Endothelial cell of umbilical vein (primary cell): ENCODE measurements around the gene FHIT. TPM values are rescaled to one million over a fixed set of nuclear protein-coding genes. Genes with fewer than 3 reads are reported as not detected.

ENCODE experiments used
- BruUV-seq: library from RNA; stranded (reverse); fragments of 400-500 nt; replicated peaks from 2 replicates; lab custom pipeline; 2021; lab: Mats Ljungman, UMichigan
- CTCF ChIA-PET: fragments of 300-600, 350-600 bp; sonication (Branson Sonifier 250); formaldehyde crosslinking; loops from one replicate; lab custom pipeline; 2021; ENCODE audit warnings: antibody characterized with exemption, inconsistent platforms; lab: Charles Lee
- POLR2A ChIA-PET: fragments of 300-600, 350-600 bp; sonication (Branson Sonifier 250); formaldehyde crosslinking; loops from one replicate; lab custom pipeline; 2021; ENCODE audit warnings: antibody characterized with exemption, inconsistent platforms; lab: Charles Lee
- DNase-seq: peaks from one replicate; pipeline ENCODE4 v3.0.0-alpha.2; 2011; ENCODE audit warnings: low read depth, low spot score
- FAIRE-seq: peaks from 2 replicates; lab custom pipeline; 2011; peaks lifted over from hg19 to GRCh38; lab: Jason Lieb, UNC
- H2AFZ ChIP-seq: 2 replicates; pipeline ENCODE4 v1.6.0; 2012; ENCODE audit warnings: low read depth, low read length, control low read depth, inconsistent platforms
- H3K27ac ChIP-seq: 2 replicates; pipeline ENCODE4 v1.5.1; 2011; ENCODE audit warnings: low read depth, mild to moderate bottlenecking, control low read depth, low read length, moderate library complexity; ENCODE audit not compliant: insufficient read depth
- H3K27me3 ChIP-seq, 2 experiments: 2 replicates each; pipeline versions ENCODE4 v1.6.0 to v1.6.1; 2011; ENCODE audit warnings: low read length in 2 of 2, mixed read lengths in 1 of 2; ENCODE audit not compliant: control insufficient read depth in 2 of 2, insufficient read depth in 2 of 2
- H3K36me3 ChIP-seq, 2 experiments: 2 replicates in 1 of 2; 3 replicates in 1 of 2; pipeline ENCODE4 v1.5.1; 2011; ENCODE audit warnings: low read length in 2 of 2, mild to moderate bottlenecking in 1 of 2, moderate library complexity in 1 of 2; ENCODE audit not compliant: control insufficient read depth in 2 of 2, insufficient read depth in 2 of 2; ENCODE audit errors: extremely low read depth in 1 of 2
- H3K4me1 ChIP-seq: 3 replicates; pipeline ENCODE4 v1.5.1; 2011; ENCODE audit warnings: mild to moderate bottlenecking, low read length; ENCODE audit not compliant: control insufficient read depth, insufficient read depth; ENCODE audit errors: extremely low read depth
- H3K4me2 ChIP-seq: 2 replicates; pipeline ENCODE4 v1.6.1; 2011; ENCODE audit warnings: low read length, control low read depth, mixed read lengths; ENCODE audit not compliant: insufficient read depth
- H3K4me3 ChIP-seq, 3 experiments: fragments of 200-600 bp in 1 of 3; sonication (generic), shearing (Covaris generic) in 1 of 3; replicated peaks in 1 of 3; 2 replicates each; pipeline ENCODE4 v1.5.1; 2011 to 2016; ENCODE audit warnings: control low read depth in 3 of 3, low read length in 3 of 3, mild to moderate bottlenecking in 2 of 3, inconsistent platforms in 1 of 3, low read depth in 1 of 3, moderate library complexity in 1 of 3; ENCODE audit not compliant: insufficient read depth in 1 of 3
- H3K79me2 ChIP-seq: 2 replicates; pipeline ENCODE4 v1.6.0; 2012; ENCODE audit warnings: low read length, inconsistent platforms; ENCODE audit not compliant: control insufficient read depth, insufficient read depth
- H3K9ac ChIP-seq: replicated peaks from 2 replicates; pipeline ENCODE3; 2011; ENCODE audit warnings: low read length, control low read depth; ENCODE audit not compliant: insufficient read depth; ENCODE audit errors: extremely low read depth
- H3K9me1 ChIP-seq: replicated peaks from 3 replicates; pipeline ENCODE4 v1.6.0; 2011; ENCODE audit warnings: mild to moderate bottlenecking, low read length; ENCODE audit not compliant: control insufficient read depth, insufficient read depth; ENCODE audit errors: extremely low read depth
- H3K9me3 ChIP-seq: replicated peaks from 2 replicates; pipeline ENCODE4 v1.5.1; 2012; ENCODE audit warnings: low read length, inconsistent platforms; ENCODE audit not compliant: control insufficient read depth, insufficient read depth
- H4K20me1 ChIP-seq: replicated peaks from 2 replicates; pipeline ENCODE3; 2011; ENCODE audit warnings: mild to moderate bottlenecking, low read length; ENCODE audit not compliant: control insufficient read depth, insufficient read depth; ENCODE audit errors: extremely low read depth
- CTCF ChIP-seq, 2 donors: IDR thresholded peaks; 1 replicate in 1 of 2; 2 replicates in 1 of 2; pipeline ENCODE4 v1.5.1; 2011; ENCODE audit warnings: low read length in 2 of 2, mild to moderate bottlenecking in 2 of 2, moderate library complexity in 2 of 2, control low read depth in 1 of 2, inconsistent platforms in 1 of 2, low read depth in 1 of 2; ENCODE audit not compliant: insufficient read depth in 1 of 2; ENCODE audit errors: extremely low read depth in 1 of 2
- EZH2 ChIP-seq: IDR thresholded peaks from 2 replicates; pipeline ENCODE4 v1.6.1; 2012; ENCODE audit warnings: borderline replicate concordance, low read depth, mild to moderate bottlenecking, moderate library complexity, low read length, inconsistent platforms; ENCODE audit not compliant: severe bottlenecking
- FOS ChIP-seq: IDR thresholded peaks from 2 replicates; pipeline ENCODE4 v1.6.1; 2011; ENCODE audit warnings: mild to moderate bottlenecking, low read length, moderate library complexity, borderline replicate concordance; ENCODE audit not compliant: insufficient read depth
- GATA2 ChIP-seq: IDR thresholded peaks from 2 replicates; pipeline ENCODE4 v1.7.0; 2011; ENCODE audit warnings: low read depth, mild to moderate bottlenecking, moderate library complexity, mixed read lengths, low read length; ENCODE audit not compliant: insufficient read length, insufficient read depth
- JUN ChIP-seq: IDR thresholded peaks from 2 replicates; pipeline ENCODE4 v1.6.1; 2011; ENCODE audit warnings: borderline replicate concordance, low read depth; ENCODE audit not compliant: insufficient read length, insufficient read depth
- MAX ChIP-seq: IDR thresholded peaks from 2 replicates; pipeline ENCODE4 v1.6.1; 2011; ENCODE audit not compliant: insufficient read depth, insufficient read length
- MYC ChIP-seq: IDR thresholded peaks from one replicate; pipeline ENCODE4 v1.6.1; 2011; ENCODE audit warnings: mild to moderate bottlenecking, low read depth, low read length
- POLR2A ChIP-seq: IDR thresholded peaks from 2 replicates; pipeline ENCODE4 v1.6.1; 2012; ENCODE audit warnings: low read depth, mild to moderate bottlenecking, control low read depth, low read length
- POLR2AphosphoS5 ChIP-seq: IDR thresholded peaks from 2 replicates; pipeline ENCODE4 v1.6.1; 2012; ENCODE audit warnings: low read depth, mild to moderate bottlenecking, control low read depth, low read length, moderate library complexity; ENCODE audit not compliant: insufficient read depth
- dilution Hi-C: fragments of 300-500 bp; cut with MboI; formaldehyde crosslinking; loops from one replicate; pipeline ENCODE4 v1.15.0; 2019; ENCODE audit warnings: low sequenced_read_pairs; ENCODE audit not compliant: extremely low pct_ligation_motif_present
- intact Hi-C: fragments of 100-400 bp; cut with micrococcal nuclease; formaldehyde crosslinking; loops from one replicate; pipeline ENCODE4 v1.10.0; 2022
- polyA plus RNA-seq, 4 experiments: library from polyadenylated mRNA; depleted of rRNA in 3 of 4; stranded (reverse) in 3 of 4; unstranded in 1 of 4; fragments of >200 nt; gene quantifications; 2 replicates each; pipeline versions ENCODE4 v1.2.1 to v1.2.3, GENCODE V29; 2011 to 2012; ENCODE audit warnings: missing spikeins in 1 of 4
- total RNA-seq: library from RNA; stranded (reverse); gene quantifications from 2 replicates; pipeline ENCODE4 v1.2.3, GENCODE V29; 2021

The FHIT gene
- total and polyA plus RNA-seq, 2 donors (not counting 3 experiments of a cell fraction or from before 2014, with no cell fraction given) = 0.47 to 2.2 TPM

- Histone ChIP-seq H3K9me1 (no peaks in the 10 kb centered on the region), H3K4me3 (no peak overlapping the region), H3K9ac (no peak overlapping the region), H3K27me3 (no peaks in the 10 kb centered on the region), H3K27ac (no peak overlapping the region), H4K20me1 (no peaks in the 10 kb centered on the region), H3K79me2 (no peaks in the 10 kb centered on the region), H2AFZ (no peak overlapping the region), H3K4me1 (no peaks in the 10 kb centered on the region), H3K36me3 (no peaks in the 10 kb centered on the region), H3K9me3 (no peaks in the 10 kb centered on the region), H3K4me2 (no peak overlapping the region)
- no TSS peak for BruUV-seq
- DNase-seq = no peak
- dilution Hi-C loops (no loop called here), intact Hi-C loops (no loop called here)
- TF ChIP-seq JUN (no peak), MYC (no peak), MAX (no peak), GATA2 (no peak), POLR2A (no peak), CTCF (IDR thresholded peaks at IDR 0.05; ENCODE audit: extremely low read depth in 1 of 2, insufficient read depth in 1 of 2, low read depth in 1 of 2, low read length in 2 of 2) (no peak), EZH2 (no peak), POLR2AphosphoS5 (no peak), FOS (no peak)
- FAIRE-seq = no peak
- CTCF ChIA-PET = no interaction called here
- POLR2A ChIA-PET = no interaction called here
These were observed 192.4 kb downstream of the FHIT start for GRCh38 chr3:61058836-61059235.
